H1 (cell line): ENCODE results near the gene RTN4. TPM values are rescaled to one million over a fixed set of nuclear protein-coding genes. Genes with fewer than 3 reads are reported as not detected.

Source experiments
- RXRA ChIP-seq: IDR thresholded peaks from 2 replicates; pipeline ENCODE4 v1.6.1; 2011; ENCODE audit warnings: low read depth, mild to moderate bottlenecking, low read length, moderate library complexity; ENCODE audit not compliant: insufficient read depth
- TCF12 ChIP-seq: IDR thresholded peaks from 2 replicates; pipeline ENCODE4 v1.6.1; 2011; ENCODE audit warnings: low read depth, mild to moderate bottlenecking, low read length
- polyA plus RNA-seq, 7 experiments: library from polyadenylated mRNA; depleted of rRNA in 3 of 7; stranded (reverse) in 5 of 7; unstranded in 2 of 7; fragments of >200 nt in 5 of 7; fragments of 200-250 nt in 2 of 7; gene quantifications; 1 replicate in 5 of 7; 2 replicates in 1 of 7; 4 replicates in 1 of 7; pipeline versions ENCODE4 v1.2.1 to v1.2.3, GENCODE V29; 2011 to 2013; ENCODE audit warnings: missing spikeins in 2 of 7, mixed read lengths in 2 of 7
- total RNA-seq: library from RNA; stranded (reverse); fragmentation: NEBNext Ultra II Directional; extraction: Animal tissue kit (Norgen Biotek cat#: 25700); gene quantifications from 2 replicates; pipeline ENCODE4 v1.2.1, GENCODE V29; 2021

The RTN4 gene
- total and polyA plus RNA-seq, 2 of the 8 experiments (the other 6 are each of a cell fraction or from before 2014, with no cell fraction given) = 179 to 242 TPM

DNA sequence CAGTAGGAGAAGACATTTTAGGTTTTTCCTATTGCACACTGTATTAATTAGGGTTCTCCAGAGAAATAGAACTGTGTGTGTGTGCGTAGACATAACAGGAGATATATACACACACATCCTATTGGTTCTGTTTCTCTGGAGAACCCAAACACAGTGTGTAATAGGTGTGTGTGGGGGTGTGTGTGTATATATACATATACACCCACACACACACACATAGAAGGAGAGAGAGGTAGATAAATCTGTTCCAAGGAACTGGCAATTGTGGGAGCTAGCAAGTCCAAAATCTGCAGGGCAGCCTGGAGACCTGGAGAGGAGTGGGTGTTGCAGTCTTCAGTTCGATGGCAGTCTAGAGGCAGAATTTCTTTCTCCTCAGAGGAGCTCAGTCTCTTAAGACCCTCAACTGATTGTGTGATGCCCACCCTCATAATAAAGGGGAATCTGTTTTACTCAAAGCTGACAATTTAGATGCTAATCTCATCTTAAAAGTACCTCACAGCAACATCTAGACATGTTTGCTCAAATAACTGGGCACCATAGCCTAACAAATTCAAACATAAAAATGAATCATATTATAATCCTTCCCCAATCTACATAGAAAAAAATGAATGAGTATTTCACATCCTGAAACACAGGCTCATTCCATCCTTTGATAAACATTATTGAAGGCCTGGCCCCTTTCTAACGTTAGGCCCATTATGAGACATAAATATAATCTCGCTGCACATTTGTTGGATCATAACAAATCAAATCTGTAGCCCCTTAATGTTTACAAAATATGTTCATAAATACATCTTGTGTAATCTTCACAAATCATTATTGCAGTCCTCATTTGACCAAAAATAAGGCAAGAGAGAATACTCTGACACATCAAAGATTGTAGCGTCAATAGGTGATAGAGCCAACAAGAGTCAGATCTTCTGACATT, 35.1 kb upstream of the RTN4 start (continued):
- TF ChIP-seq RXRA (no peak), TCF12 (no peak)
